Tongue (tissue), 3 donors: ENCODE results near the gene CNPY4. TPM values are rescaled to one million over a fixed set of nuclear protein-coding genes. Genes with fewer than 3 reads are reported as not detected.

ENCODE experiments used
- DNase-seq: peaks from one replicate; pipeline ENCODE4 v3.0.0-alpha.2; 2015
- small RNA-seq: library from RNA; depleted of rRNA; stranded (forward); fragments of <200 nt; gene quantifications from one replicate; pipeline ENCODE3, GENCODE V24; 2014; ENCODE audit warnings: low replicate concordance
- total RNA-seq: library from RNA; depleted of rRNA; stranded (reverse); fragments of >200 nt; gene quantifications from one replicate; pipeline ENCODE4 v1.2.3, GENCODE V29; 2014

CNPY4 gene
- total RNA-seq, 1 donor from 2014 or later, result 24.4 TPM

GRCh38 chr7:100167912-100168323 lies 48.5 kb downstream of the CNPY4 start:
- peak; percentile 50 for DNase-seq

GRCh38 chr7:100169147-100169850 lies 49.9 kb downstream of the CNPY4 start:
- no peak for DNase-seq

GRCh38 chr7:100170101-100170897 lies 50.9 kb downstream of the CNPY4 start:
- DNase-seq, result no peak

GRCh38 chr7:100171087-100171681 lies 51.8 kb downstream of the CNPY4 start:
- peak; percentile 32 for DNase-seq

- DNase-seq, result no peak
Observed at GRCh38 chr7:100171840-100172239, 52.4 kb downstream of the CNPY4 start.

GRCh38 chr7:100173806-100174495 lies 54.5 kb downstream of the CNPY4 start:
- DNase-seq, result no peak

- DNase-seq, result no peak
Observed at GRCh38 chr7:100174582-100174981, 55.1 kb downstream of the CNPY4 start.

Small RNA genes within 50 kb of the gene (small RNA-seq; reads per million reads assigned to genes)
- gene MIR106B (80.6 reads per million, percentile 96 among the genes with 10 or more reads in this experiment), gene MIR25 (1,497 reads per million, percentile 99 among the genes with 10 or more reads in this experiment), gene MIR93 (240 reads per million, percentile 98 among the genes with 10 or more reads in this experiment)

Other genes with a start within 250 kb of the CNPY4 start
- not detected for gene OR2AE1, start 242.6 kb upstream of the CNPY4 start, total RNA-seq
- 22.8 TPM for gene TRIM4, start 200.1 kb upstream of the CNPY4 start, total RNA-seq
- gene GJC3, start 190.0 kb upstream of the CNPY4 start, total RNA-seq, result not detected
- gene AZGP1, start 143.6 kb upstream of the CNPY4 start, total RNA-seq, result 51.0 TPM
- gene ZKSCAN1, start 104.0 kb upstream of the CNPY4 start, total RNA-seq, result 51.4 TPM
- 18.9 TPM for gene ZSCAN21, start 69.9 kb upstream of the CNPY4 start, total RNA-seq
- gene ZNF3, start 37.9 kb upstream of the CNPY4 start, total RNA-seq, result 28.0 TPM
- gene COPS6, start 30.7 kb upstream of the CNPY4 start, total RNA-seq, result 50.4 TPM
- gene MCM7, start 18.2 kb upstream of the CNPY4 start, total RNA-seq, result 53.0 TPM
- 19.7 TPM for gene AP4M1, start 18.0 kb upstream of the CNPY4 start, total RNA-seq
- gene TAF6, start 276 bp upstream of the CNPY4 start, total RNA-seq, result 38.6 TPM
- gene MBLAC1, start 7.3 kb downstream of the CNPY4 start, total RNA-seq, result 0.82 TPM
- gene LAMTOR4, start 29.3 kb downstream of the CNPY4 start, total RNA-seq, result 57.7 TPM
- 4.5 TPM for gene TRAPPC14, start 39.1 kb downstream of the CNPY4 start, total RNA-seq
- gene GAL3ST4, start 49.0 kb downstream of the CNPY4 start, total RNA-seq, result 9.2 TPM
- 5.7 TPM for gene GPC2, start 57.7 kb downstream of the CNPY4 start, total RNA-seq
- 0.72 TPM for gene STAG3, start 58.3 kb downstream of the CNPY4 start, total RNA-seq
- gene PVRIG, start 100.3 kb downstream of the CNPY4 start, total RNA-seq, result not detected
- gene SPDYE3, start 188.1 kb downstream of the CNPY4 start, total RNA-seq, result not detected
- 14.8 TPM for gene PILRB, start 238.5 kb downstream of the CNPY4 start, total RNA-seq